Measurements from ENCODE around the gene EPG5.

Gene EPG5

DNA sequence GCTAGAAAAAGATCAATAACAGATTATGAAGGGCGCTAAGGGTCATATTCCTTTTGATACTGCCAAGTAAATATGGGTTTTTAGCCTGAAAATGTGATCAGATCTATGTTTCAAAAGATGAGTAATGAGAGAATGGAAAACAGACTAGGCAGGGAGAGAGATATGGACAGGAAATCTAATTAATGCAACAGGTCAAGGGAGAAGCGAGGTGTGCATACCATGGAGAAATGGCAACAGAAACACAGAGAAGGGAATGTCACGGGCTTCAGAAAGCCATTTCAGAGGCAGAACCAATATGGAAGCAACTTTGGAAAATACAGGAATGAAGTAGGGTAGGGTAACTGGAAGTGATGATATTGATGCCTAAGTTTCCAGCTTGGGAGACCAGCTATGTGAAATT is 72.3 kb downstream of the EPG5 start:
- Mint-ChIP-seq H3K36me3 (ENCODE audit: low read depth) (peaks cover 55% of the 10 kb centered on the region), H3K27me3 (ENCODE audit: low read depth, poor library complexity) (no peaks in the 10 kb centered on the region), H3K9me3 (no peaks in the 10 kb centered on the region), H3K4me3 (no peak overlapping the region), H3K27ac (no peak overlapping the region), H3K4me1 (peaks cover 18% of the 10 kb centered on the region)
- DNase-seq: no peak
- TF ChIP-seq, protein P1, sequence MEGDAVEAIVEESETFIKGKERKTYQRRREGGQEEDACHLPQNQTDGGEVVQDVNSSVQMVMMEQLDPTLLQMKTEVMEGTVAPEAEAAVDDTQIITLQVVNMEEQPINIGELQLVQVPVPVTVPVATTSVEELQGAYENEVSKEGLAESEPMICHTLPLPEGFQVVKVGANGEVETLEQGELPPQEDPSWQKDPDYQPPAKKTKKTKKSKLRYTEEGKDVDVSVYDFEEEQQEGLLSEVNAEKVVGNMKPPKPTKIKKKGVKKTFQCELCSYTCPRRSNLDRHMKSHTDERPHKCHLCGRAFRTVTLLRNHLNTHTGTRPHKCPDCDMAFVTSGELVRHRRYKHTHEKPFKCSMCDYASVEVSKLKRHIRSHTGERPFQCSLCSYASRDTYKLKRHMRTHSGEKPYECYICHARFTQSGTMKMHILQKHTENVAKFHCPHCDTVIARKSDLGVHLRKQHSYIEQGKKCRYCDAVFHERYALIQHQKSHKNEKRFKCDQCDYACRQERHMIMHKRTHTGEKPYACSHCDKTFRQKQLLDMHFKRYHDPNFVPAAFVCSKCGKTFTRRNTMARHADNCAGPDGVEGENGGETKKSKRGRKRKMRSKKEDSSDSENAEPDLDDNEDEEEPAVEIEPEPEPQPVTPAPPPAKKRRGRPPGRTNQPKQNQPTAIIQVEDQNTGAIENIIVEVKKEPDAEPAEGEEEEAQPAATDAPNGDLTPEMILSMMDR (IDR thresholded peaks at IDR 0.05): no peak

DNA sequence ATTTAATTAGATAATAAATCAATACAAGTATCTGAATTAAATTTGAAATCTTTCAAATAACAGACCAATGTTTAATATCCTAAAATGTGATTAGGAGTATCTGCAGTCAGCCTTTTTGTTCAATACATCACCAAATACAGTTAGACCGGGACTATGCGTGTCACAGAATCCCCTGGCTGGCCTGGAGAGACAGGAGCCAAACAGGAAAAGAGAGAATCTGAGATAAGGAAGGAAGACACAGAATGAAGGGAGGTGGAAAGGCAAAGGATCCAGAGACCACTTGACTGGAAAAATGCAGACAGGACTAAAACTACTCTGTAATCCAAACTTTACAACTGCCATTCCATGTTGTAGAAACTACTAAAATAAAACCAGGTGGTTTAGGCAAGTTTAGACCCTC is 75.3 kb downstream of the EPG5 start:
- Mint-ChIP-seq H3K36me3 (ENCODE audit: low read depth) (peaks cover 42% of the 10 kb centered on the region), H3K9me3 (no peaks in the 10 kb centered on the region), H3K4me1 (peaks cover 18% of the 10 kb centered on the region), H3K27me3 (ENCODE audit: low read depth, poor library complexity) (no peaks in the 10 kb centered on the region), H3K4me3 (no peak overlapping the region), H3K27ac (peak overlapping the region; percentile 84)
- DNase-seq: no peak
- TF ChIP-seq, protein P1 (IDR thresholded peaks at IDR 0.05): no peak

DNA sequence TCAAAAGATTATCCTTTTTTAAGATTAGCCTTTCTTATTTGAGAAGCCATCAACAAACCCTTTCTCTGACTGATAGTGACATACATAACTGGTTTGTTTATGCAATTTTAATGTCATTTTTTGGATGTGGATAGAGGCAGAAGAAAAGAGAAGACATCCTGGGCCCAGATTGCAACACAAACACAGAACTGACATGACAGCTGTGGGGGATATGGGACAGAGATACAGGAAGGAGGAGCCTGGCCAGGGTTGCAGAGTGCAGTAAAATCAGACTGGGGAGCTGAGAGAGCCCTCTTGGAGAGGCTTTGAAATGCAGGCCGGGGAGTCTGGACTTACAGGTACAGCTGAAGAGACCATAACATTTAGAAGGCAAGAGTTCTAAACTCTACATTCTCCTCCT is 76.5 kb downstream of the EPG5 start:
- no peak for DNase-seq
- TF ChIP-seq, protein P1 (IDR thresholded peaks at IDR 0.05): no peak
- no peaks in the 10 kb centered on the region for H3K9me3 Mint-ChIP-seq
- peaks cover 3% of the 10 kb centered on the region for H3K27me3 Mint-ChIP-seq (ENCODE audit: low read depth, poor library complexity)
- H3K4me1 Mint-ChIP-seq: peaks cover 18% of the 10 kb centered on the region
- H3K36me3 Mint-ChIP-seq (ENCODE audit: low read depth): peaks cover 35% of the 10 kb centered on the region
- no peak overlapping the region for H3K27ac Mint-ChIP-seq
- H3K4me3 Mint-ChIP-seq: no peak overlapping the region

DNA sequence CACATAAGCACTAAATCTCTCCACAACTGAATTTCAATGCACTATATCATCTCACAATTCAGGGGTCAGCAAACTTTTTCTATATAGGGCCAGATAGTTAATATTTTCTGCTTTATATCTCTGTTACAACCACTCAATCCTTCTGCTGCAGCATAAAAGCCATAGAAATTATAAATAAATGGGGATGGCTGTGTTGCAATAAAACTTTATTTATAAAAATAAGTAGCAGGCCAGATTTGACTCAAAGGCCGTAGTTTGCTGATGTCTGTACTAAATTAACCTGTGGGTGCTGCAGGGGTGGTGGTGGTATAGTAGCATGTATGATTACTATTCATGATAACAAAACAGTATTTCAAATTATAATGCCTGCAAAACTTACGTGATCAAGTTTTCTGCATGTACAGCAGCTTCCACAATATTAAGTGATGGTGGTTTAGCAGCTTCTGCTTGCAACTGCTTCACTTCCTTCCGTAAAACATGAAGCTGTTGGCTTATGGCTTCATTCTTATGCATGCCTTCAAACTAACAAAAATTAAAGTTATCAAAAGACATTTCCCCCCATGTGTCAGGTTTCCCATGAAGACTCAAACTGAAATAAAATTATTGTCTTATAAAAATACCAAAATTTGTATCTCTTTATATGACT is 77.6 kb downstream of the EPG5 start:
- TF ChIP-seq, protein P1 (IDR thresholded peaks at IDR 0.05): no peak
- no peaks in the 10 kb centered on the region for H3K9me3 Mint-ChIP-seq
- H3K4me3 Mint-ChIP-seq: no peak overlapping the region
- peaks cover 3% of the 10 kb centered on the region for H3K27me3 Mint-ChIP-seq (ENCODE audit: low read depth, poor library complexity)
- peaks cover 18% of the 10 kb centered on the region for H3K4me1 Mint-ChIP-seq
- peaks cover 26% of the 10 kb centered on the region for H3K36me3 Mint-ChIP-seq (ENCODE audit: low read depth)
- no peak for DNase-seq
- H3K27ac Mint-ChIP-seq: no peak overlapping the region

DNA sequence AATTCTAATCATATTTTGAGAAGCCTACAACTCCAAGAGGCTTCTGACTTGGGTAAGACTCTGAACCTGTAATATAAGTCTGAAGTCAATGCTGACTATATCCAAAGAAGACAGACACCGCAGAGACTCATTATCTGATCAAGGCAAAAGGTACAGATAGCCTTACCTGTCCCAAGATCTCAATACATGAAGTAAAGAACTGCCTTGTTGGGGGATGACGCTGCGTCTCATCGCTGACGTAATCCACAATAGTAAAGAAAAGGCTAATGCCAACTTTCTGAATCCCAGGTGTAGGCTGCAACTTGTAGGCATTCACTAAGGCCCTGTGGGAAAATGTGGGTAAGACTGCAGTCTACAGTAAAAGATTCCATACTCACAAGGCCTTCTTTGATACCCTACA is 79.5 kb downstream of the EPG5 start:
- H3K27me3 Mint-ChIP-seq (ENCODE audit: low read depth, poor library complexity): peaks cover 3% of the 10 kb centered on the region
- DNase-seq: no peak
- no peak overlapping the region for H3K4me3 Mint-ChIP-seq
- no peak overlapping the region for H3K27ac Mint-ChIP-seq
- peaks cover 29% of the 10 kb centered on the region for H3K36me3 Mint-ChIP-seq (ENCODE audit: low read depth)
- H3K4me1 Mint-ChIP-seq: peaks cover 11% of the 10 kb centered on the region
- H3K9me3 Mint-ChIP-seq: no peaks in the 10 kb centered on the region
- TF ChIP-seq, protein P1 (IDR thresholded peaks at IDR 0.05): no peak

DNA sequence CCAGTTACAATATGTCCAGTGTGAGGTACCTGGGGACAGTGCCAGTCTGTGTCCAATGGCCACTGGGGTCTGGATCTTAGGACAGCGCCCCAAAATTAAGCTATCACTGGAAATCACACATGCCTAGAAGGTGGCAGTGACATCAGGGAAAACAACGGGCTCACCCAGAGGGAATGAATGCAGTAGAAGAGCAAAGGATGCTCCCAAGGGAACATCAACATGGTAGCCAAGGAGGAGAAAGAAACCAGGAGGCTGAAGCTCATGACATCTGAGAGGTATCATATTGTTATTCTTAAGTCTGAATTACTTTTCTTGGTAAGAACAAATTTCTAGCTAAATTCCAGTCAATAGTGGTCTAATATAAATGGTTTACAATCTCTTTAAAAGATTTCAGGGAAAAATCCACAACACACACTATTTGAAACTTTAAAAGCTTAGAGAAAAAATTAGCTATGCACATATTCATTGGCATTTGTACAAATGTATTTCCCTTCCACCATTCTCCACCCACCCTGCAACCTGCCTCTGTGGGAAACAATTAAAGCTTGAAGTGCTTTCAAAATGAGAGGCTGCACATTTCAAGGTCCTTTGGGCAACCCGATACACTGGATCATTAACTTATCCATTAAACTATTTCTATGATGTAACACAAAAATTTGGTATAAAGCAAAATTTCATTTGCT is 86.1 kb downstream of the EPG5 start:
- peaks cover 2% of the 10 kb centered on the region for H3K27me3 Mint-ChIP-seq (ENCODE audit: low read depth, poor library complexity)
- peaks cover 7% of the 10 kb centered on the region for H3K4me1 Mint-ChIP-seq
- TF ChIP-seq, protein P1 (IDR thresholded peaks at IDR 0.05): no peak
- peaks cover 5% of the 10 kb centered on the region for H3K9me3 Mint-ChIP-seq
- H3K36me3 Mint-ChIP-seq (ENCODE audit: low read depth): peaks cover 53% of the 10 kb centered on the region
- no peak overlapping the region for H3K4me3 Mint-ChIP-seq
- no peak for DNase-seq
- no peak overlapping the region for H3K27ac Mint-ChIP-seq
